HG02763 (cell line): ENCODE results near the gene DSE.

Experiments used
- ATAC-seq: cut with Tn5 transposase; IDR thresholded peaks from one replicate; pipeline ENCODE4 v1.9.1; 2021; ENCODE audit warnings: mild to moderate bottlenecking, moderate library complexity; ENCODE audit not compliant: unreplicated experiment

The DSE gene

GRCh38 chr6:116408491-116408890 lies 37.7 kb downstream of the DSE start:
- no peak for ATAC-seq

DNA sequence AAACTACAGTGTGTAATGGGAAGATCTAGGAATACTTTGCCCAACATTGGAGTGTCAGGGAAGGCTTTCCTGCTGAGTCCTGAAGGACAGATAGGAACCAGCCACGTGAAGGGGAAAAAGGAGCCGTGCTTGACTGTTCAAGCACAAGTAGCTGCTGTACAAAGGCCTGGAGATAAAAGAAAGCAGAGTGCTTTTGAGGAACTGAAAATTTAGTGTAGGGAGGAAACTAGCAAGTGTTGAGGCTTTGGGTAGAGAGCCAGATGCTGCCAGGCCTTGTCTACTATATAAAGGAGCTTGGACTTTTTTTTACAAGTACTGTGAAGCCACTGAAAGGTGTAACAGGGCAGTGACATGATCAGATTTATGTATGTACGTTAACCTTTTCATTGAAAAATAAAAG lies 39.0 kb downstream of the DSE start:
- ATAC-seq = peak; percentile 85

- no peak for ATAC-seq
Measured at GRCh38 chr6:116411284-116411623, 40.5 kb downstream of the DSE start.

DNA sequence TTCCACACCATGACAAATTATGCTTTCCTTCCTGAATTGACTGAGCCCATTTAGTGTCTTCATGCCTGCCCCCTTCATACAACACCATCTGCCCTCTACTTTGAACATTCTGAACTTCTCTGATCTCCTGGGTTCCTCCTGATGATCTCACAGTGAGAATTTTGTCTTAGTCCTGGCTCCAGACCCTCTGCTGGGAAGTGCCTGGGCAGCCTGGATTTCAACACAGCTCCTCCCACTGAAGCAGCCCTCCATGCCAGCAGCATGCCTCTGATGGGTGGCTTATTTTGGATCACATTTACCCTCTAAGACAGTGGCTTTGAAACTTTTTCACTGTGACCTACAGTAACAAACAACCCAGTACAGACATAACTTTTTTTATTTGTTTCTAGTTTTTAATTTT lies 41.5 kb downstream of the DSE start:
- ATAC-seq = no peak

- ATAC-seq = no peak
Measured at GRCh38 chr6:116413357-116413756, 42.6 kb downstream of the DSE start.

DNA sequence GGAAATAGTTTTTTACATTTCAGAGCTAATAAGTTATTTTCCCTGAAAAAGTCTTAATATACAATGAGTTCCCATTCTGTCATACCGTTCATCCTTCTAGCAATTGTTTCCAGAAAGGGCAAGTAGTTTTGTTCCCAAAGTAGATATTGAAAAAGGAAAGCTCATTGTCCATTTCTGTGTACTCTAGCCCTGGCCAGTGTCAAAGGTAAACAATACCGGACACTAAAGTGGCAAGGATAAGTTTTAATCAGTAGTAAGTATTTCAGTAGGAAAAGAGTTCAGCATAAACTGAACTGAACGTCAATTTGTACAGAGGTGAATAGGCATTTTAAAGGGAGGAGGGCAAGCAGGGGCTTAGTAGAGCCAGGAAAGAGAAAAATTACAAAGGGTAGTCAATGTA lies 46.9 kb downstream of the DSE start:
- no peak for ATAC-seq

GRCh38 chr6:116419069-116419786 lies 48.5 kb downstream of the DSE start:
- ATAC-seq = no peak

- ATAC-seq = no peak
Measured at GRCh38 chr6:116420341-116420740, 49.6 kb downstream of the DSE start.

GRCh38 chr6:116422238-116422637 lies 51.5 kb downstream of the DSE start:
- ATAC-seq = no peak

DNA sequence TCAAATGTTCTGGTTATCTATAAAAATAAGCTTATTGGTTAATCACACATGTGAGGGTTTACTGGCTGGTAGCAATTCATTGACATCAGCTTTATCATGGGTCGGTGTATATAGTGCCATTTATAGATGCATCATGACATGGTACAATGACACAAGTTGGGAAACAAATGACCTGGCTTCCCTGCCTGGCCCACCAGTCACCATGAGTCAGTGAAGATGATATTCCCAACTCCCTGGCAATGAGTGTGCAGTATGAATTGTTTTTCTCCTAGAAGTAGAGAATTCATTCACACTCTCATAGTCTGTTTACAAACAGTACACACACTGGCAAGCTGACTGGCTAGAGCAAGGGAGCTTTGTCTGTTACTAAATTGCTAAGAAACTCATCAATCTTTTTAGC lies 53.3 kb downstream of the DSE start:
- no peak for ATAC-seq

DNA sequence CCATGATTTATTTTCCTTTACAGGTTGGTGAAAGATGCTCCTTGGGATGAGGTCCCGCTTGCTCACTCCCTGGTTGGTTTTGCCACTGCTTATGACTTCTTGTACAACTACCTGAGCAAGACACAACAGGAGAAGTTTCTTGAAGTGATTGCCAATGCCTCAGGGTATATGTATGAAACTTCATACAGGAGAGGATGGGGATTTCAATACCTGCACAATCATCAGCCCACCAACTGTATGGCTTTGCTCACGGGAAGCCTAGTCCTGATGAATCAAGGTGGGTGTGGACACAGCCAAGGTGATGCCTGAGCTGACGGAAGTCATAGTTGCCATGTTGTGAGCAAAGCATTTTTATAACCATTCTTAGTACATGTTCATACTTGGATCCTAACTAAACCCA lies 55.8 kb downstream of the DSE start:
- no peak for ATAC-seq

DNA sequence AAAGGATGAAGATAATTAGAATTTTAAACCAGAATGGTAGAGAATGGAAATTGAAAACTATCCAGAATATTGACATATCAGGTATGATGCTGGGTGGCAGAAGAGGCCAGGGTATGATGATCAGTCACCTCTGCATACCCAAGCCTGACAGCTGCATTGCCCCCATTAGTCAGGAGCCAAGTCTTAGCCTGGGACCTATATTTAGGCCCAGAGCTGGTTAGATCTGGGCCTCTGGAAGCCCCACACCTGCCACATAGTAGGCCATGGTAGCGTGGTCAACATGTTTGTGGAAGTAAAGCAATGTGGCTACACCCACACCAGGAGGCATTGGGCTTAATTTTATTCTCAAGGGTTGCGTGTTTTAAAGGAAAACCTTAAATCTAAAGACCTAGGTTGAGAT lies 58.4 kb downstream of the DSE start:
- ATAC-seq = no peak

DNA sequence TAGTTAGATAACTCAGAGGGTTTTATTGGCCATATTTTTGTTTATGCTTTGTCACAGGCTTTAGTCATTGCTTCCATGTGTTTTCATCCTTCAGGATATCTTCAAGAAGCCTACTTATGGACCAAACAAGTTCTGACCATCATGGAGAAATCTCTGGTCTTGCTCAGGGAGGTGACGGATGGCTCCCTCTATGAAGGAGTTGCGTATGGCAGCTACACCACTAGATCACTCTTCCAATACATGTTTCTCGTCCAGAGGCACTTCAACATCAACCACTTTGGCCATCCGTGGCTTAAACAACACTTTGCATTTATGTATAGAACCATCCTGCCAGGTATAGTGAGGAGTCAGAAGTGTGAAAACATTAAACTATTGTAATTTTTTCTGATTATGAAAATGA lies 60.1 kb downstream of the DSE start:
- no peak for ATAC-seq

DNA sequence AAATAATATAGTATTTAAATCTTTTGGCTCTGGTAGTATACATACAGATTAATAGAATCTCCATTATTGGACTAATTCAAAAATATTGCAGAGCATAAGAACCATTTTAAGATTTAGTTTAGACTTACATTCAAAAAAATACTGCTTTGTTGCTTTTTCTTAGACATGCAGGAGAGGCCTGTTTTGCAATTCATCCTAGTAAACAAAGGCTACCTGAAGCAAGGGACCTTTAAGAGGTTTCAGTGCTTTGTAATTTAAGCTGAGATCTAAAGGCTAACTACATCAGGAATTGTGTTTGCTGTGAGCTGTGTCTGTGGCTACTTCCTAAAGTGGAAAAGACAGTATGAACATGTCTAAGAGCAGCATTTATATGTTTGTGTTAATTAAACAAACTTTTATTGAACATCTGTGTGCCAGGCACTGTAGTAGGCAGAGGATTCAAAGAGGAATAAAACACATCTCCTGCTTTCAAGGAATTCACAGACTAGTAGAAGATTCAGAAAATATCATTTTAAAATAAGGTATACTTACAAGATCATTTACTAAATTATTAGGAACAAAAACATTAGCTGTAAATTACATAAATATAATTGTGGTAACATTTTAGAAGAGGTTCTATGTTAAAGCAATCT lies 61.3 kb downstream of the DSE start:
- no peak for ATAC-seq

- no peak for ATAC-seq
Measured at GRCh38 chr6:116433206-116433712, 62.5 kb downstream of the DSE start.

DNA sequence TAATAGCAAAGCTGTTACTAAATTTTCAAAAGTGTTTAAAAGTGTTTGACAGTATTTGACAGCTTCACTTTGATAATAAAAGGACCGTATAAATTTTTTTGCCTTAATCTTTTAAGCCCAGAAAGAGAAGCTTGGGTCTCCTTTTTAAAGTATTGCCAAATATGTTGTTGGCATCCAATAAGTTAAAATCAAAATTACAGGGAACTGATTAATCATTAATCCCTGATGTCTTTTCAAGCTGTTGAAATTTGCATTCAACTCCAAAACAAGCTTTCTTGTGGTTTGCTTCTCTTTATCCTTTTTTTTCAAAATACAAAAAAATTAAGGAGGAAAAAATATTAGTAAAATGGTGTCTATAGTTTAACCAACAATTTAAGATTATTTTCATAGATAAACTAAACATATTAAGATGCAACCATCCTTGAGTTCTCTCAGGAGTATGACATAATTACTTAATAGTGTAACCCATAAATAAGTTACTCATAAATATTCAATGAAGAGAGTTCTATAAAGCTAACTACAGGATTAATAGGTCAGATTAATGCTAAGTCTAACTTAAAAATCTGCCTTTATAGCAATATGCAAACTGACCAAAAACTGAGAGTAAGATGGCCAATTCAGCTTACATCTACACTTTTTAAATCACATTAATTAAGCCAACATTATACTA lies 63.4 kb downstream of the DSE start:
- ATAC-seq = no peak

DNA sequence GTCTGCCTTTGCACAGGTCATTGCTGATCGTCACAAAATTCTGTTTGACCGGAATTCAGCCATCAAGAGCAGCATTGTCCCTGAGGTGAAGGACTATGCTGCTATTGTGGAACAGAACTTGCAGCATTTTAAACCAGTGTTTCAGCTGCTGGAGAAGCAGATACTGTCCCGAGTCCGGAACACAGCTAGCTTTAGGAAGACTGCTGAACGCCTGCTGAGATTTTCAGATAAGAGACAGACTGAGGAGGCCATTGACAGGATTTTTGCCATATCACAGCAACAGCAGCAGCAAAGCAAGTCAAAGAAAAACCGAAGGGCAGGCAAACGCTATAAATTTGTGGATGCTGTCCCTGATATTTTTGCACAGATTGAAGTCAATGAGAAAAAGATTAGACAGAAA lies 65.8 kb downstream of the DSE start:
- ATAC-seq = no peak

- no peak for ATAC-seq
Measured at GRCh38 chr6:116437656-116438055, 66.9 kb downstream of the DSE start.

GRCh38 chr6:116438590-116439448 lies 68.1 kb downstream of the DSE start:
- no peak for ATAC-seq

- no peak for ATAC-seq
Measured at GRCh38 chr6:116439522-116440051, 68.8 kb downstream of the DSE start.

DNA sequence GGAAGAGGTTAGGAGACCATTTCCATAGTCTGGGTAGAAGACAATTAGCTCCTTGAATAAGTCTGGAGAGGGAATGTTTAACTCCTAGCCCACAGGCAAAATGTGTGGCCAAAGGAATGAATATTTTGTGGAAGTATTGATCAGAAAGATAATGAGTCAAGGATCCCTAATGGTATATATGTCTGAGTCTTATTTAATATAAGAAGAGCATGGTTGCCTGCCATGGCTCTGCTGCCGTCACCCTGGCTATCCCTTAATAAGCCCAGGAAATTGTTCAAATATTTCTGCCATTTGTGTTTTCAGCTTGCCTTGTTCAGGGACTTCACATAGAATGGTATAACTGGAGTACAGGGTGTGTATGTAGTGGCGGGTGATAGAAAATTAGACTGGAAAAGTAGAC lies 72.4 kb downstream of the DSE start:
- no peak for ATAC-seq
